Endodermal cell (in vitro differentiated cells): ENCODE data around the gene ATP6AP1. TPM values are rescaled to one million over a fixed set of nuclear protein-coding genes. Genes with fewer than 3 reads are reported as not detected.
"Not testable (repeated sequence)": the region's sequence is repeated elsewhere in the genome, so short reads cannot be mapped to it uniquely, and the experiment has no call there.

Experiments used
- DNase-seq: peaks from one replicate; pipeline ENCODE4 v3.0.0-alpha.2; 2017
- H3K27ac ChIP-seq: 2 replicates; pipeline ENCODE4 v1.5.1; 2013; ENCODE audit warnings: mild to moderate bottlenecking, low read depth, low read length, moderate library complexity
- H3K27me3 ChIP-seq: 2 replicates; pipeline ENCODE4 v1.6.1; 2013; ENCODE audit warnings: mild to moderate bottlenecking, low read length, moderate library complexity; ENCODE audit not compliant: insufficient read depth, control insufficient read depth, poor library complexity, severe bottlenecking
- H3K36me3 ChIP-seq: 2 replicates; pipeline ENCODE4 v1.7.0; 2013; ENCODE audit warnings: mild to moderate bottlenecking, low read length, moderate library complexity; ENCODE audit not compliant: control insufficient read depth, insufficient read depth
- H3K4me1 ChIP-seq: one replicate; pipeline ENCODE4 v1.7.0; 2013; ENCODE audit warnings: low read length; ENCODE audit not compliant: control insufficient read depth, insufficient read depth
- H3K4me3 ChIP-seq: 2 replicates; pipeline ENCODE4 v1.5.1; 2013; ENCODE audit warnings: mild to moderate bottlenecking, low read length, moderate library complexity
- H3K9ac ChIP-seq: 2 replicates; pipeline ENCODE4 v1.6.1; 2013; ENCODE audit warnings: mild to moderate bottlenecking, low read length, moderate library complexity; ENCODE audit not compliant: poor library complexity, severe bottlenecking; ENCODE audit errors: extremely low read depth
- H3K9me3 ChIP-seq: 2 replicates; pipeline ENCODE4 v1.6.1; 2013; ENCODE audit warnings: mild to moderate bottlenecking, low read length, moderate library complexity; ENCODE audit not compliant: control insufficient read depth
- H3K27ac Mint-ChIP-seq: 2 replicates; pipeline ENCODE4 v1.8.0; 2020; ENCODE audit warnings: mixed read lengths
- H3K27me3 Mint-ChIP-seq: 2 replicates; pipeline ENCODE4 v1.8.0; 2021; ENCODE audit warnings: mild to moderate bottlenecking, mixed read lengths; ENCODE audit not compliant: insufficient read depth
- H3K36me3 Mint-ChIP-seq: 2 replicates; pipeline ENCODE4 v1.8.0; 2020; ENCODE audit warnings: low read depth, mixed read lengths
- H3K4me1 Mint-ChIP-seq: 2 replicates; pipeline ENCODE4 v1.8.0; 2020; ENCODE audit warnings: mixed read lengths
- H3K4me3 Mint-ChIP-seq: 2 replicates; pipeline ENCODE4 v1.8.0; 2020; ENCODE audit warnings: mild to moderate bottlenecking, moderate library complexity, mixed read lengths
- H3K9me3 Mint-ChIP-seq: 2 replicates; pipeline ENCODE4 v1.8.0; 2020; ENCODE audit warnings: mild to moderate bottlenecking, mixed read lengths
- CTCF ChIP-seq: fragments of 200-600 bp; sonication (generic); conservative IDR thresholded peaks from 2 replicates; pipeline ENCODE4 v1.5.0; 2021; ENCODE audit warnings: antibody characterized with exemption, mild to moderate bottlenecking
- WGBS, 2 experiments: methylation state at CpG; one replicate each; pipeline versions ENCODE4 v1.1.5 to v1.1.7; 2013; ENCODE audit warnings: missing lambda C conversion rate in 2 of 2, mixed read lengths in 1 of 2; ENCODE audit not compliant: insufficient coverage in 1 of 2, insufficient read length in 1 of 2; 5-methylcytosine and 5-hydroxymethylcytosine counted together
- total RNA-seq, 2 donors: library from RNA; stranded (reverse); fragmentation: NEBNext Ultra II Directional in 1 of 2; extraction: Animal tissue kit (Norgen Biotek cat#: 25700) in 1 of 2; gene quantifications; 2 replicates in 1 of 2; 3 replicates in 1 of 2; pipeline ENCODE4 v1.2.1, GENCODE V29; 2021

The ATP6AP1 gene
- total RNA-seq, 2 donors from 2014 or later, result 61.6 to 66.8 TPM

- H3K4me1 ChIP-seq, result no peaks in the 10 kb centered on the region
- peaks cover 22% of the 10 kb centered on the region for H3K36me3 ChIP-seq
- DNase-seq, result peak; percentile 31
- H3K9ac ChIP-seq, result peak overlapping the region; percentile 99
- H3K27ac ChIP-seq, result no peak overlapping the region
- peak overlapping the region; percentile 96 for H3K4me3 ChIP-seq
- WGBS, 2 experiments, result 67% methylated on average over 13 of the region's 14 CpGs; no CpG with 5 or more reads in 1 of the 2 experiments
- Mint-ChIP-seq H3K36me3 (peaks cover 24% of the 10 kb centered on the region), H3K27me3 (no peaks in the 10 kb centered on the region), H3K27ac (peak overlapping the region; percentile 98), H3K4me1 (peaks cover 5% of the 10 kb centered on the region), H3K9me3 (peaks cover 70% of the 10 kb centered on the region), H3K4me3 (peak overlapping the region; percentile 91)
- H3K9me3 ChIP-seq, result no peaks in the 10 kb centered on the region
- H3K27me3 ChIP-seq, result no peaks in the 10 kb centered on the region
- no peak for TF ChIP-seq CTCF
These were observed 28.7 kb upstream of the ATP6AP1 start for GRCh38 chrX:154399527-154400368.

- H3K36me3 ChIP-seq, result peaks cover 22% of the 10 kb centered on the region
- H3K27me3 Mint-ChIP-seq, H3K9me3 ChIP-seq, DNase-seq, H3K4me1 ChIP-seq, H3K27ac ChIP-seq, H3K9ac ChIP-seq, H3K4me1 Mint-ChIP-seq, H3K27me3 ChIP-seq: not testable (repeated sequence)
- H3K27ac Mint-ChIP-seq, result peak overlapping the region; percentile 55
- H3K4me3 Mint-ChIP-seq, result peak overlapping the region; percentile 91
- peaks cover 77% of the 10 kb centered on the region for H3K9me3 Mint-ChIP-seq
- H3K36me3 Mint-ChIP-seq, result peaks cover 24% of the 10 kb centered on the region
- WGBS, 2 experiments, result 93% methylated on average over 4 of the region's 6 CpGs; no CpG with 5 or more reads in 1 of the 2 experiments
- H3K4me3 ChIP-seq, result peak overlapping the region; percentile 96
These were observed 28.1 kb upstream of the ATP6AP1 start for GRCh38 chrX:154400369-154400817.

- no peaks in the 10 kb centered on the region for H3K27me3 ChIP-seq
- no peak overlapping the region for H3K9ac ChIP-seq
- DNase-seq, result peak; percentile 81
- no peaks in the 10 kb centered on the region for H3K4me1 ChIP-seq
- no peaks in the 10 kb centered on the region for H3K27me3 Mint-ChIP-seq
- H3K36me3 ChIP-seq, result peaks cover 22% of the 10 kb centered on the region
- peak overlapping the region; percentile 91 for H3K4me3 Mint-ChIP-seq
- H3K27ac Mint-ChIP-seq, result peak overlapping the region; percentile 84
- no peaks in the 10 kb centered on the region for H3K9me3 ChIP-seq
- H3K9me3 Mint-ChIP-seq, result peaks cover 76% of the 10 kb centered on the region
- H3K36me3 Mint-ChIP-seq, result peaks cover 24% of the 10 kb centered on the region
- H3K4me3 ChIP-seq, result no peak overlapping the region
- TF ChIP-seq CTCF, result no peak
- no peak overlapping the region for H3K27ac ChIP-seq
- WGBS, 2 experiments, result 76% methylated on average over 6 of the region's 6 CpGs; no CpG with 5 or more reads in 1 of the 2 experiments
- H3K4me1 Mint-ChIP-seq, result peaks cover 5% of the 10 kb centered on the region
These were observed 27.3 kb upstream of the ATP6AP1 start for GRCh38 chrX:154401045-154401799.
